Testis (tissue), 2 donors: ENCODE measurements around the gene DUSP8.
"Not testable (repeated sequence)": the region's sequence is repeated elsewhere in the genome, so short reads cannot be mapped to it uniquely, and the experiment has no call there.

Experiments
- CTCF ChIP-seq, 3 experiments: fragments of 450-650 bp in 2 of 3; fragments of 200-600 bp in 1 of 3; sonication (generic) in 1 of 3; IDR thresholded peaks; one replicate each; pipeline ENCODE4 v1.5.1; 2016 to 2019; ENCODE audit warnings: antibody characterized with exemption in 3 of 3, mild to moderate bottlenecking in 2 of 3, moderate library complexity in 1 of 3
- POLR2A ChIP-seq: fragments of 450-650 bp; IDR thresholded peaks from one replicate; pipeline ENCODE4 v1.6.1; 2017; ENCODE audit warnings: antibody characterized with exemption, mild to moderate bottlenecking, moderate library complexity

- TF ChIP-seq CTCF (IDR thresholded peaks at IDR 0.05); POLR2A: not testable (repeated sequence)
These were observed 33.9 kb upstream of the DUSP8 start for GRCh38 chr11:1605923-1606322.
